ENCODE measurements around the gene TMEM38B. TPM values are rescaled to one million over a fixed set of nuclear protein-coding genes. Genes with fewer than 3 reads are reported as not detected.
"Not testable (repeated sequence)": the region's sequence is repeated elsewhere in the genome, so short reads cannot be mapped to it uniquely, and the experiment has no call there.

The TMEM38B gene
- total RNA-seq, 4 donors from 2014 or later, result 8.6 to 11.3 (median 9.3) TPM

DNA sequence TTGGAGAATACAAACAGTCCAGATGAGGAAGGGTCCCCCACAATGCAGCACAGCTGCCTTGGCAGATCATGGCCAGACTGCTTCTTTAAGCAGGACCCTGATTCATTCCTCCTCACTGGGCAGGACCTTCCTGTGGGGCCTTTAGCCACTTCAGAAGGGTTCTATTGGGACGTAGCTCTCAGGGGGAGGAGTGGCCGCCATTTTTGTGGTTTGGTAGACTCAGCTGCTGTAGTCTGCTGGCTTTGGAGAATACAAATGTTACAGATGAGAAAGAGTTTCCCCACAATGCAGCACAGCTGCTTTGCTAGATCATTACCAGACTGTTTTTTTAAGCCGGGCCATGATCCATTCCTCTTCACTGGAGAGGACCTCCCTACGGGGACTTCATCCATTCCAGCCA, 57.4 kb downstream of the TMEM38B start:
- no peaks in the 10 kb centered on the region for H3K4me1 ChIP-seq
- no peaks in the 10 kb centered on the region for H3K27me3 ChIP-seq
- H3K36me3 ChIP-seq, result peaks cover 0 to 48% of the 10 kb centered on the region in 2 donors
- peaks cover 0 to 24% (median 0%) of the 10 kb centered on the region in 3 donors for H3K9me3 ChIP-seq
- ATAC-seq, result no peak
- H3K27ac ChIP-seq, result no peak overlapping the region
- H3K4me3 ChIP-seq, result no peak overlapping the region
- TF ChIP-seq POLR2A (IDR thresholded peaks at IDR 0.05), result no peak
- WGBS, 2 donors (ENCODE audit: low coverage in 1 of 2), result 80% methylated on average over 2 of the region's 4 CpGs; no CpG with 5 or more reads in 1 of the 2 donors

DNA sequence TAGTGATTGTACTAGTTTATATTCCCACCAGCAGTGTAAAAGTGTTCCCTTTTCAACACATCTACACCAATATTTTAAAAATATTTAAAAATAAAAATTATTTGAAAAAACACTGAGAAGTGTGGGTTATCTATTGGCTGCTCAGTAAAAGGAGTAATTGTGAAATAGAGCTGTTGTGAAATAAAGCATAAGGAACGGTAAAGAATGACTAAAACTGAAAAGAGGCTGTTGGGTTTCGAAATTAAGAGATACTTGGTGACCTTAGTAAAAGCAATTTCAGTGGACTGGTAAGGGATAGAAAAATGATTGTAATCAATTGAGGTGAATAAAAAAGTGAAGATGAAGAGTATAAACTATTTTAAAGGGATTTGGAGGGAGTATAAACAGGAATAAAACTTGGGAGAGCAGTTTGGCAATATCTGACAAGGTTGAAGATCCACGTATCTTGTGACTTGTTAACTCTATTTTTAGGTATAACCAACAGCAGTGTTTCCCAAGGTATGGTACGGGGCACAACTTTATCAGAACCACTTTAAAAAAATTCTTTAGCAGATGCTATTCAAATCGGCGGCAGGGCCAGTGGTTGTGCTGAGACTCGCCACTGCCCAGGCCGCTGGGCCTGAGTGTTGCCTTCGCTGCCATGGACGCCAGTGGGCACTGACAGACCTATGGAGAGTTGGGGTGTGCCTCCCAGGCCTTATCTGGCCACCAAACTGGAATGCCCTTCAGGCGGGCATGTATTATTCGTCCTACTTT, 63.3 kb downstream of the TMEM38B start:
- H3K9me3 ChIP-seq, result peaks cover 0 to 26% (median 0%) of the 10 kb centered on the region in 3 donors
- no peak overlapping the region for H3K27ac ChIP-seq
- TF ChIP-seq POLR2A (IDR thresholded peaks at IDR 0.05) (no peak), POLR2AphosphoS5 (IDR thresholded peaks at IDR 0.05) (no peak), EP300 (IDR thresholded peaks at IDR 0.05) (no peak)
- TF ChIP-seq, protein P1, sequence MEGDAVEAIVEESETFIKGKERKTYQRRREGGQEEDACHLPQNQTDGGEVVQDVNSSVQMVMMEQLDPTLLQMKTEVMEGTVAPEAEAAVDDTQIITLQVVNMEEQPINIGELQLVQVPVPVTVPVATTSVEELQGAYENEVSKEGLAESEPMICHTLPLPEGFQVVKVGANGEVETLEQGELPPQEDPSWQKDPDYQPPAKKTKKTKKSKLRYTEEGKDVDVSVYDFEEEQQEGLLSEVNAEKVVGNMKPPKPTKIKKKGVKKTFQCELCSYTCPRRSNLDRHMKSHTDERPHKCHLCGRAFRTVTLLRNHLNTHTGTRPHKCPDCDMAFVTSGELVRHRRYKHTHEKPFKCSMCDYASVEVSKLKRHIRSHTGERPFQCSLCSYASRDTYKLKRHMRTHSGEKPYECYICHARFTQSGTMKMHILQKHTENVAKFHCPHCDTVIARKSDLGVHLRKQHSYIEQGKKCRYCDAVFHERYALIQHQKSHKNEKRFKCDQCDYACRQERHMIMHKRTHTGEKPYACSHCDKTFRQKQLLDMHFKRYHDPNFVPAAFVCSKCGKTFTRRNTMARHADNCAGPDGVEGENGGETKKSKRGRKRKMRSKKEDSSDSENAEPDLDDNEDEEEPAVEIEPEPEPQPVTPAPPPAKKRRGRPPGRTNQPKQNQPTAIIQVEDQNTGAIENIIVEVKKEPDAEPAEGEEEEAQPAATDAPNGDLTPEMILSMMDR (IDR thresholded peaks at IDR 0.05), result no peak
- no peak for ATAC-seq
- 93 to 94% methylated on average over 4 to 9 of the region's 12 CpGs for WGBS, 2 donors (ENCODE audit: low coverage in 1 of 2)
- H3K36me3 ChIP-seq, result peaks cover 0 to 6% of the 10 kb centered on the region in 2 donors
- H3K4me1 ChIP-seq, result no peaks in the 10 kb centered on the region
- no peak overlapping the region for H3K4me3 ChIP-seq
- no peaks in the 10 kb centered on the region for H3K27me3 ChIP-seq

DNA sequence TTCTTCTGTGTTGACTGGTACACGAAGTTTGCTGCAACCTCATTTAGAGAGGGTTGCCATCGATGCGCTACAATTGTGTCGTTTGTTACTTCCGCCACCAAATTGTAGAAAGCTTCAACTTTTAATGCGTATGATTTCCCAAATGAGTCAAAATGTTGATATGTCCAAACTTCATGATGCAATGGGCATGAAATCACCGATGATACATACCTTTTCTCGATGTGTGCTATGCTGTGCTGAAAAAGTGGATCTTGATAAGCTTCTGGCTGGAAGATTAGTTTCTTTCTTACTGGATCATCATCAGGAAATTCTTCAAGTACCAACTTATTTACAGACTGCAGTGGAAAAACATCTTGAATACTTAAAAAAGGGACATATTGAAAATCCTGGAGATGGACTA, 65.7 kb downstream of the TMEM38B start:
- no peak overlapping the region for H3K27ac ChIP-seq
- no peaks in the 10 kb centered on the region for H3K4me1 ChIP-seq
- WGBS, 2 donors (ENCODE audit: low coverage in 1 of 2), result 92 to 93% methylated on average over 8 of the region's 8 CpGs
- no peak for ATAC-seq
- no peaks in the 10 kb centered on the region for H3K27me3 ChIP-seq
- no peak overlapping the region for H3K4me3 ChIP-seq
- H3K9me3 ChIP-seq, result peaks cover 0 to 5% (median 0%) of the 10 kb centered on the region in 3 donors
- peaks cover 0 to 5% of the 10 kb centered on the region in 2 donors for H3K36me3 ChIP-seq
- TF ChIP-seq POLR2A (IDR thresholded peaks at IDR 0.05), result no peak
- no peak for TF ChIP-seq EP300 (IDR thresholded peaks at IDR 0.05)
- TF ChIP-seq, protein P1 (IDR thresholded peaks at IDR 0.05), result no peak
- no peak for TF ChIP-seq POLR2AphosphoS5 (IDR thresholded peaks at IDR 0.05)

DNA sequence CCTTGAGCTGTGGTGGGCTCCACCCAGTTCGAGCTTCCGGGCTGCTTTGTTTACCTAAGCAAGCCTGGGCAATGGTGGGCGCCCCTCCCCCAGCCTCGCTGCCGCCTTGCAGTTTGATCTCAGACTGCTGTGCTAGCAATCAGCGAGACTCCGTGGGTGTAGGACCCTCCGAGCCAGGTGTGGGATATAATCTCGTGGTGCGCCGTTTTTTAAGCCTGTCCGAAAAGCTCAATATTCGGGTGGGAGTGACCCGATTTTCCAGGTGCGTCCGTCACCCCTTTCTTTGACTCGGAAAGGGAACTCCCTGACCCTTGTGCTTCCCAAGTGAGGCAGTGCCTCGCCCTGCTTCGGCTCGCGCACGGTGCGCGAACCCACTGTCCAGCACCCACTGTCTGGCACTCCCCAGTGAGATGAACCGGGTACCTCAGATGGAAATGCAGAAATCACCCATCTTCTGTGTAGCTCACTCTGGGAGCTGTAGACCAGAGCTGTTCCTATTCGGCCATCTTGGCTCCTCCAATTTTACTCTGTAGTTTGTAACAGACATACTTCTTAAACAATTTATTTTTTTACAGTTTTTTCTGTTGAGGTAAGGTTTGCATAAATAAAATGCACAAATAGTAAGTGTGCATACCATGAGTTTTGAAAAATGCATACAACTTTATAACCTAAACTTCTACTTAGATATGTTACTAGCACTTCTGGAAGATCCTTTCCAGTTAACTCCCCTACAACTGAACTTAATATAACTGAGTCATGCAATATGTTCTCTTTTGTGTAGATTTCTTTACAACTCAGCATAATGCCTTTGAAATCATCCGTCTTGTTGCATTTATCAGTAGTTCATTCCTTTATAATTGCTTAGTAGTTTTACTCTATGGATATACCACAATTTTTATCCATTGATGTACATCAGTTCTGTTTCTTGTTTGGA, 88.5 kb downstream of the TMEM38B start:
- peaks cover 0 to 13% (median 0%) of the 10 kb centered on the region in 3 donors for H3K9me3 ChIP-seq
- 88 to 98% methylated on average over 3 to 12 of the region's 27 CpGs for WGBS, 2 donors (ENCODE audit: low coverage in 1 of 2)
- not testable (repeated sequence) for H3K27ac ChIP-seq, H3K4me3 ChIP-seq, H3K27me3 ChIP-seq, ATAC-seq, H3K36me3 ChIP-seq, H3K4me1 ChIP-seq

DNA sequence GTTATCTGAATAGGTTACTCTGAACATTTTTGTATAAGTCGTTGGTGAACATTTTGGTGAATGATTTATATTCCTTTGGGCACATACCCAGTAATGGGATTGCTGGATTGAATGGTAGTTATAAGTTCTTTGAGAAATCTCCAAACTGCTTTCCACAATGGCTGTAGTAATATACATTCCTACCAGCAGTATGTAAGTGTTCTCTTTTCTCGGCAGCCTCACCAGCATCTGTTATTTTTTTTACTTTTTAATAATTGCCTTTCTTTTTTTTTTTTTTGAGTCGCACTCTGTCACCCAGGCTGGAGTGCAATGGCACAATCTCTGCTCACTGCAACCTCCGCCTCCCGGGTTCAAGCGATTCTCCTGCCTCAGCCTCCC, 89.1 kb downstream of the TMEM38B start:
- ATAC-seq, H3K4me1 ChIP-seq, H3K4me3 ChIP-seq, H3K27ac ChIP-seq, H3K36me3 ChIP-seq, H3K27me3 ChIP-seq: not testable (repeated sequence)
- peaks cover 0 to 15% (median 0%) of the 10 kb centered on the region in 3 donors for H3K9me3 ChIP-seq
- 83 to 94% methylated on average over 2 of the region's 6 CpGs for WGBS, 2 donors (ENCODE audit: low coverage in 1 of 2)

DNA sequence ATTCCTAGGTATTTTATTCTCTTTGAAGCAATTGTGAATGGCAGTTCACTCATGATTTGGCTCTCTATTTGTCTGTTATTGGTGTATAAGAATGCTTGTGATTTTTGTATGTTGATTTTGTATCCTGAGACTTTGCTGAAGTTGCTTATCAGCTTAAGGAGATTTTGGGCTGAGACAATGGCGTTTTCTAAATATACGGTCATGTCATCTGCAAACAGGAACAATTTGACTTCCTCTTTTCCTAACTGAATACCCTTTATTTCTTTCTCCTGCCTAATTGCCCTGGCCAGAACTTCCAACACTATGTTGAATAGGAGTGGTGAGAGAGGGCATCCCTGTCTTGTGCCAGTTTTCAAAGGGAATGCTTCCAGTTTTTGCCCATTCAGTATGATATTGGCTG, 92.5 kb downstream of the TMEM38B start:
- not testable (repeated sequence) for H3K4me1 ChIP-seq, H3K36me3 ChIP-seq, H3K4me3 ChIP-seq, H3K27me3 ChIP-seq, ATAC-seq, H3K27ac ChIP-seq
- 82% methylated on average over 2 of the region's 2 CpGs; no CpG with 5 or more reads in 1 of the 2 donors for WGBS, 2 donors (ENCODE audit: low coverage in 1 of 2)
- H3K9me3 ChIP-seq, result peaks cover 0 to 39% (median 0%) of the 10 kb centered on the region in 3 donors

All from gastroesophageal sphincter (tissue), 4 donors.